MM.1S (cell line): Measurements from ENCODE around the gene STARD8.
"Not testable (repeated sequence)": the region's sequence is repeated elsewhere in the genome, so short reads cannot be mapped to it uniquely, and the experiment has no call there.

Experiments
- DNase-seq: peaks from one replicate; pipeline ENCODE4 v3.0.0-alpha.2; 2015
- H2AFZ ChIP-seq: fragments of 300-600 bp; sonication (generic); 2 replicates; pipeline ENCODE4 v1.6.0; 2016; ENCODE audit warnings: antibody characterized with exemption, low read length
- H3F3A ChIP-seq: fragments of 300-600 bp; sonication (generic); 2 replicates; pipeline ENCODE4 v1.6.1; 2016; ENCODE audit warnings: mild to moderate bottlenecking, antibody characterized with exemption, low read length, moderate library complexity, mixed read lengths; ENCODE audit not compliant: insufficient read depth
- H3K27ac ChIP-seq: fragments of 300-600 bp; sonication (generic); 2 replicates; pipeline ENCODE4 v1.5.1; 2016; ENCODE audit warnings: mild to moderate bottlenecking, low read length
- H3K27me3 ChIP-seq: fragments of 300-600 bp; sonication (generic); replicated peaks from 2 replicates; pipeline ENCODE4 v1.6.0; 2016; ENCODE audit warnings: low read length; ENCODE audit not compliant: insufficient read depth
- H3K36me3 ChIP-seq: fragments of 300-600 bp; sonication (generic); replicated peaks from 2 replicates; pipeline ENCODE4 v1.6.1; 2016; ENCODE audit warnings: mild to moderate bottlenecking, low read length, mixed read lengths; ENCODE audit not compliant: insufficient read depth
- H3K4me1 ChIP-seq: fragments of 300-600 bp; sonication (generic); 2 replicates; pipeline ENCODE4 v1.6.1; 2016; ENCODE audit warnings: low read length, mixed read lengths
- H3K4me2 ChIP-seq: fragments of 300-600 bp; sonication (generic); 2 replicates; pipeline ENCODE4 v1.6.0; 2016; ENCODE audit warnings: low read depth, low read length
- H3K4me3 ChIP-seq: fragments of 300-600 bp; sonication (generic); 2 replicates; pipeline ENCODE4 v1.5.1; 2016; ENCODE audit warnings: low read length, mixed read lengths
- H3K79me2 ChIP-seq: fragments of 300-600 bp; sonication (generic); 2 replicates; pipeline ENCODE4 v1.6.1; 2016; ENCODE audit warnings: mixed run types, low read length, mixed read lengths
- H3K9ac ChIP-seq: fragments of 300-600 bp; sonication (generic); 2 replicates; pipeline ENCODE4 v1.6.1; 2016; ENCODE audit warnings: low read length, mixed read lengths
- H3K9me2 ChIP-seq: fragments of 300-600 bp; sonication (generic); replicated peaks from 2 replicates; pipeline ENCODE4 v1.6.1; 2016; ENCODE audit warnings: mild to moderate bottlenecking, low read length, mixed read lengths; ENCODE audit not compliant: insufficient read depth
- H3K9me3 ChIP-seq: fragments of 300-600 bp; sonication (generic); replicated peaks from 2 replicates; pipeline ENCODE4 v1.6.1; 2016; ENCODE audit warnings: mild to moderate bottlenecking, low read length, mixed read lengths; ENCODE audit not compliant: insufficient read depth
- H4K20me1 ChIP-seq: fragments of 300-600 bp; sonication (generic); 2 replicates; pipeline ENCODE4 v1.6.1; 2016; ENCODE audit warnings: mild to moderate bottlenecking, low read length, moderate library complexity, mixed read lengths; ENCODE audit not compliant: insufficient read depth
- EZH2 ChIP-seq: fragments of 300-600 bp; sonication (generic); optimal IDR thresholded peaks from 2 replicates; pipeline ENCODE3; 2017; ENCODE audit warnings: low read depth, mild to moderate bottlenecking, antibody characterized with exemption, low read length, mixed read lengths
- EZH2phosphoT487 ChIP-seq: fragments of 300-600 bp; sonication (generic); IDR thresholded peaks from 2 replicates; pipeline ENCODE4 v1.6.1; 2018; ENCODE audit warnings: antibody characterized with exemption, low read length
- TF ChIP-seq, protein P1 (sequence below): fragments of 300-600 bp; sonication (generic); IDR thresholded peaks from 2 replicates; pipeline ENCODE4 v1.5.1; 2016; ENCODE audit warnings: antibody characterized with exemption, low read length, mixed read lengths

STARD8 gene

GRCh38 chrX:68651110-68651509 lies 3.6 kb downstream of the STARD8 start:
- Histone ChIP-seq H3K27me3 (no peaks in the 10 kb centered on the region), H3K79me2 (no peaks in the 10 kb centered on the region), H2AFZ (no peak overlapping the region), H3K9me2 (no peaks in the 10 kb centered on the region), H4K20me1 (no peaks in the 10 kb centered on the region), H3K27ac (no peak overlapping the region), H3K36me3 (no peaks in the 10 kb centered on the region), H3K4me1 (no peaks in the 10 kb centered on the region), H3K9me3 (no peaks in the 10 kb centered on the region), H3K4me3 (no peak overlapping the region), H3K4me2 (no peak overlapping the region), H3F3A (no peaks in the 10 kb centered on the region), H3K9ac (no peak overlapping the region)
- TF ChIP-seq, protein P1, sequence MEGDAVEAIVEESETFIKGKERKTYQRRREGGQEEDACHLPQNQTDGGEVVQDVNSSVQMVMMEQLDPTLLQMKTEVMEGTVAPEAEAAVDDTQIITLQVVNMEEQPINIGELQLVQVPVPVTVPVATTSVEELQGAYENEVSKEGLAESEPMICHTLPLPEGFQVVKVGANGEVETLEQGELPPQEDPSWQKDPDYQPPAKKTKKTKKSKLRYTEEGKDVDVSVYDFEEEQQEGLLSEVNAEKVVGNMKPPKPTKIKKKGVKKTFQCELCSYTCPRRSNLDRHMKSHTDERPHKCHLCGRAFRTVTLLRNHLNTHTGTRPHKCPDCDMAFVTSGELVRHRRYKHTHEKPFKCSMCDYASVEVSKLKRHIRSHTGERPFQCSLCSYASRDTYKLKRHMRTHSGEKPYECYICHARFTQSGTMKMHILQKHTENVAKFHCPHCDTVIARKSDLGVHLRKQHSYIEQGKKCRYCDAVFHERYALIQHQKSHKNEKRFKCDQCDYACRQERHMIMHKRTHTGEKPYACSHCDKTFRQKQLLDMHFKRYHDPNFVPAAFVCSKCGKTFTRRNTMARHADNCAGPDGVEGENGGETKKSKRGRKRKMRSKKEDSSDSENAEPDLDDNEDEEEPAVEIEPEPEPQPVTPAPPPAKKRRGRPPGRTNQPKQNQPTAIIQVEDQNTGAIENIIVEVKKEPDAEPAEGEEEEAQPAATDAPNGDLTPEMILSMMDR = no peak
- TF ChIP-seq EZH2 = no peak
- no peak for TF ChIP-seq EZH2phosphoT487
- DNase-seq = no peak

GRCh38 chrX:68652326-68653170 lies 5.1 kb downstream of the STARD8 start:
- DNase-seq = no peak
- no peaks in the 10 kb centered on the region for H3K9me3 ChIP-seq
- no peaks in the 10 kb centered on the region for H3K4me1 ChIP-seq
- no peak overlapping the region for H3K4me3 ChIP-seq
- no peak overlapping the region for H2AFZ ChIP-seq
- no peaks in the 10 kb centered on the region for H3K36me3 ChIP-seq
- H3K9me2 ChIP-seq = no peaks in the 10 kb centered on the region
- H3K4me2 ChIP-seq = no peak overlapping the region
- no peak overlapping the region for H3K9ac ChIP-seq
- H4K20me1 ChIP-seq = no peaks in the 10 kb centered on the region
- no peak for TF ChIP-seq EZH2
- TF ChIP-seq EZH2phosphoT487 = no peak
- TF ChIP-seq, protein P1 = no peak
- no peaks in the 10 kb centered on the region for H3F3A ChIP-seq
- H3K27ac ChIP-seq = no peak overlapping the region
- H3K27me3 ChIP-seq = no peaks in the 10 kb centered on the region
- H3K79me2 ChIP-seq = no peaks in the 10 kb centered on the region

- H3F3A ChIP-seq = no peaks in the 10 kb centered on the region
- H2AFZ ChIP-seq = no peak overlapping the region
- no peaks in the 10 kb centered on the region for H3K9me3 ChIP-seq
- H3K27me3 ChIP-seq = no peaks in the 10 kb centered on the region
- H4K20me1 ChIP-seq = no peaks in the 10 kb centered on the region
- H3K9ac ChIP-seq = no peak overlapping the region
- no peaks in the 10 kb centered on the region for H3K4me1 ChIP-seq
- no peak overlapping the region for H3K27ac ChIP-seq
- TF ChIP-seq, protein P1 = no peak
- TF ChIP-seq EZH2phosphoT487 (no peak), EZH2 (no peak)
- H3K4me3 ChIP-seq = no peak overlapping the region
- H3K36me3 ChIP-seq = no peaks in the 10 kb centered on the region
- no peak overlapping the region for H3K4me2 ChIP-seq
- DNase-seq = no peak
- H3K9me2 ChIP-seq = no peaks in the 10 kb centered on the region
- no peaks in the 10 kb centered on the region for H3K79me2 ChIP-seq
Observed at GRCh38 chrX:68654693-68655092, 7.2 kb downstream of the STARD8 start.

DNA sequence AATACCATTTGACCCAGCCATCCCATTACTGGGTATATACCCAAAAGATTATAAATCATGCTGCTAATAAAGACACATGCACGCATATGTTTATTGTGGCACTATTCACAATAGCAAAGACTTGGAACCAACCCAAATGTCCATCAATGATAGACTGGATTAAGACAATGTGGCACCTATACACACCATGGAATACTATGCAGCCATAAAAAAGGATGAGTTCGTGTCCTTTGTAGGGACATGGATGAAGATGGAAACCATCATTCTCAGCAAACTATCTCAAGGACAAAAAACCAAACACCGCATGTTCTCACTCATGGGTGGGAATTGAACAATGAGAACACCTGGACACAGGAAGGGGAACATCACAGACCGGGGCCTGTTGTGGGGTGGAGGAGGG lies 9.0 kb downstream of the STARD8 start:
- H2AFZ ChIP-seq, H3K9me2 ChIP-seq, H3K9ac ChIP-seq, H3K27me3 ChIP-seq, H3K27ac ChIP-seq, H3K4me2 ChIP-seq, H3K4me1 ChIP-seq, H3K9me3 ChIP-seq, H4K20me1 ChIP-seq, H3K36me3 ChIP-seq, H3F3A ChIP-seq, H3K79me2 ChIP-seq, DNase-seq, H3K4me3 ChIP-seq: not testable (repeated sequence)
